ENCODE results near the gene SLC19A2. TPM values are rescaled to one million over a fixed set of nuclear protein-coding genes. Genes with fewer than 3 reads are reported as not detected.

Gene SLC19A2
- total and polyA plus RNA-seq, 7 donors = 1.2 to 31.3 (median 21.0) TPM

- Histone ChIP-seq H3K4me3 (no peak overlapping the region), H3K27me3 (no peaks in the 10 kb centered on the region), H3K9me3 (no peaks in the 10 kb centered on the region), H3K4me1 (peaks cover 7 to 34% (median 34%) of the 10 kb centered on the region in 4 donors), H3K27ac (peak overlapping the region in 2 of 4 donors; percentile 99 to 100), H3K36me3 (no peaks in the 10 kb centered on the region)
- intact Hi-C loops (cut with DNase I) = loop anchor here (5.0 kb wide), 4 partner anchors 121 to 404 kb away; partner anchors contain the start of genes BLZF1, METTL18, NME7 and SCYL3
- TF ChIP-seq EP300 (IDR thresholded peaks at IDR 0.05) (no peak), POLR2A (IDR thresholded peaks at IDR 0.05) (no peak), POLR2AphosphoS5 (IDR thresholded peaks at IDR 0.05) (no peak)
- TF ChIP-seq, protein P1, sequence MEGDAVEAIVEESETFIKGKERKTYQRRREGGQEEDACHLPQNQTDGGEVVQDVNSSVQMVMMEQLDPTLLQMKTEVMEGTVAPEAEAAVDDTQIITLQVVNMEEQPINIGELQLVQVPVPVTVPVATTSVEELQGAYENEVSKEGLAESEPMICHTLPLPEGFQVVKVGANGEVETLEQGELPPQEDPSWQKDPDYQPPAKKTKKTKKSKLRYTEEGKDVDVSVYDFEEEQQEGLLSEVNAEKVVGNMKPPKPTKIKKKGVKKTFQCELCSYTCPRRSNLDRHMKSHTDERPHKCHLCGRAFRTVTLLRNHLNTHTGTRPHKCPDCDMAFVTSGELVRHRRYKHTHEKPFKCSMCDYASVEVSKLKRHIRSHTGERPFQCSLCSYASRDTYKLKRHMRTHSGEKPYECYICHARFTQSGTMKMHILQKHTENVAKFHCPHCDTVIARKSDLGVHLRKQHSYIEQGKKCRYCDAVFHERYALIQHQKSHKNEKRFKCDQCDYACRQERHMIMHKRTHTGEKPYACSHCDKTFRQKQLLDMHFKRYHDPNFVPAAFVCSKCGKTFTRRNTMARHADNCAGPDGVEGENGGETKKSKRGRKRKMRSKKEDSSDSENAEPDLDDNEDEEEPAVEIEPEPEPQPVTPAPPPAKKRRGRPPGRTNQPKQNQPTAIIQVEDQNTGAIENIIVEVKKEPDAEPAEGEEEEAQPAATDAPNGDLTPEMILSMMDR (IDR thresholded peaks at IDR 0.05) = no peak
- DNase-seq = no peak
- WGBS, 2 donors = 81 to 91% methylated on average over 4 of the region's 4 CpGs
Measured at GRCh38 chr1:169488157-169488556, 2.4 kb upstream of the SLC19A2 start.

DNA sequence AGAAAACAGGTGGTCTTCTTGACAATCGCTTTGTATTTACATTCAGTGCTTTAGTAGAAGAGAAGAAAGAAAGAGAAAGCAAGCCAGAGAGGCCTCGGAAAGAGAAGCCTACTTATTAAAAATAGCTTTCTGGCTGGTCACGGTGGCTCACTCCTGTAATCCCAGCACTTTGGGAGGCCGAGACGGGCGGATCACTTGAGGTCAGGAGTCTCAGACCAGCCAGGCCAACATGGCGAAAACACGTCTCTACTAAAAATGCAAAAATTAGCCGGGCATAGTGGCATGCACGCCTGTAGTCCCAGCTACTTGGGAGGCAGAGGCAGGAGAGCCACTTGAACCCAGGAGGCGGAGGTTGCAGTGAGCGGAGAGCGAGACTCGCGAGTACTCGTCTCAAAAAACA is 1.8 kb upstream of the SLC19A2 start:
- H3K36me3 ChIP-seq = no peaks in the 10 kb centered on the region
- 92 to 93% methylated on average over 16 of the region's 16 CpGs for WGBS, 2 donors
- H3K27ac ChIP-seq = peak overlapping the region; percentile 97 to 100 (median 99)
- no peak for DNase-seq
- no peak overlapping the region for H3K4me3 ChIP-seq
- intact Hi-C loops (cut with DNase I) = loop anchor here (2.0 to 5.0 kb wide), 5 partner anchors 23 to 405 kb away; partner anchors contain the start of genes BLZF1, METTL18, NME7 and SCYL3
- TF ChIP-seq POLR2AphosphoS5 (IDR thresholded peaks at IDR 0.05) = no peak
- TF ChIP-seq EP300 (IDR thresholded peaks at IDR 0.05) = no peak
- H3K27me3 ChIP-seq = no peaks in the 10 kb centered on the region
- H3K9me3 ChIP-seq = no peaks in the 10 kb centered on the region
- peaks cover 7 to 40% (median 38%) of the 10 kb centered on the region in 4 donors for H3K4me1 ChIP-seq

- DNase-seq = no peak
- Histone ChIP-seq H3K4me1 (peaks cover 7 to 42% (median 38%) of the 10 kb centered on the region in 4 donors), H3K9me3 (no peaks in the 10 kb centered on the region), H3K36me3 (no peaks in the 10 kb centered on the region), H3K4me3 (peak overlapping the region in 1 of 4 donors; percentile 92), H3K27me3 (no peaks in the 10 kb centered on the region), H3K27ac (peak overlapping the region; percentile 97 to 100 (median 99))
- intact Hi-C loops (cut with DNase I) = loop anchor here (2.0 to 5.0 kb wide), 5 partner anchors 24 to 405 kb away; partner anchors contain the start of genes BLZF1, METTL18, NME7 and SCYL3
- 36 to 65% methylated on average over 5 of the region's 5 CpGs for WGBS, 2 donors
- TF ChIP-seq POLR2A (IDR thresholded peaks at IDR 0.05) (no peak), POLR2AphosphoS5 (IDR thresholded peaks at IDR 0.05) (no peak), EP300 (IDR thresholded peaks at IDR 0.05) (no peak)
- TF ChIP-seq, protein P1 (IDR thresholded peaks at IDR 0.05) = no peak
Measured at GRCh38 chr1:169487133-169487532, 1.4 kb upstream of the SLC19A2 start.

DNA sequence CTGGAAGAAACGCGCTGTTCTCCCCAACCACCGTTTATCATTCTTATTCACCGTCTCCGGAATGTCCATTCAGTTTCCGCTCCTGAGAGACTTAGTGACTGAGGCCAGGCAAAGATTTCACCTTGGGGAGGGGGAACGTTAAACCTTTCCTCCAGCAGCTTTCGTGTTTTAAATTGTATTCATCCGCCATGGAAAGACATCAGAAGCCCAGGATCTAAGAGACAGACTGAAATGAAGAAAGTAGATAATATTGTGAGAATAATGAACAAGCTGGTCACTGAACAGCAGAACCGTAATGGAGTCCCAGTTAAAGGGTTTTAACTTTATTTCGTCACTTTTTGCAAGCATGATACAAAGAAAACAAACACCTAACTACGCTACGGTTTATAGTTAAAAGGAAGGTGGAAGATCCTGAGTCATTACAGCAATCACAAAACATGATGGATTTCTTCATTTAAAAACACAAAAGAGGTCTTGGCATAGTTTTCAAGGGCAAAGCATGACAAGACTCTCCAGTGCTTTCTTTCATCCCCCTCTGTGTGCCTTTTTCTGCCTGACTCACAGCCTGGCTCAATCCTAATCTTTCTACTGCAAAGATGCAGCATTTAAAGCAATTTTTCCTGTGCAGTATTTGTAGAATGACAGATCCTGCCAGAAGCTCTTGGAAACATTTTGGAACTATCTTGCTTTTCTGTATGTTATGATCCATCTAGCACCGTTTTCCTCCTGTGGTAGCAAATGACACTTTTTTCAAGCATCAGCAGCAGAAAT is 722 bp upstream of the SLC19A2 start:
- H3K4me3 ChIP-seq = peak overlapping the region; percentile 78 to 92 (median 84)
- TF ChIP-seq EP300 (IDR thresholded peaks at IDR 0.05) (peak in 2 of 4 donors; percentile 33 to 79), POLR2A (IDR thresholded peaks at IDR 0.05) (no peak)
- no peaks in the 10 kb centered on the region for H3K36me3 ChIP-seq
- no peaks in the 10 kb centered on the region for H3K9me3 ChIP-seq
- H3K27ac ChIP-seq = peak overlapping the region; percentile 97 to 100 (median 99)
- WGBS, 2 donors = 2 to 3% methylated on average over 14 of the region's 14 CpGs
- intact Hi-C loops (cut with DNase I) = loop anchor here (2.0 to 5.0 kb wide), 5 partner anchors 24 to 406 kb away; partner anchors contain the start of genes BLZF1, METTL18, NME7 and SCYL3
- H3K27me3 ChIP-seq = no peaks in the 10 kb centered on the region
- peaks cover 7 to 46% (median 38%) of the 10 kb centered on the region in 4 donors for H3K4me1 ChIP-seq
- DNase-seq = no peak

GRCh38 chr1:169484683-169485430 is 887 bp downstream of the SLC19A2 start:
- DNase-seq = peak; percentile 89
- peaks cover 7 to 46% (median 38%) of the 10 kb centered on the region in 4 donors for H3K4me1 ChIP-seq
- H3K36me3 ChIP-seq = no peaks in the 10 kb centered on the region
- TF ChIP-seq EP300 (IDR thresholded peaks at IDR 0.05) (peak in 3 of 4 donors; percentile 75 to 84 (median 76)), POLR2AphosphoS5 (IDR thresholded peaks at IDR 0.05) (peak in 2 of 4 donors; percentile 43 to 63)
- TF ChIP-seq, protein P1 (IDR thresholded peaks at IDR 0.05) = no peak
- intact Hi-C loops (cut with DNase I) = loop anchor here (5.0 kb wide), 5 partner anchors 62 to 407 kb away; partner anchors contain the start of genes BLZF1, METTL18, NME7 and SCYL3
- H3K27ac ChIP-seq = peak overlapping the region; percentile 97 to 100 (median 99)
- no peaks in the 10 kb centered on the region for H3K27me3 ChIP-seq
- H3K9me3 ChIP-seq = no peaks in the 10 kb centered on the region
- 8 to 15% methylated on average over 15 of the region's 15 CpGs for WGBS, 2 donors
- peak overlapping the region; percentile 78 to 92 (median 84) for H3K4me3 ChIP-seq
